Neuron (in vitro differentiated cells): ENCODE data around the gene NPAS3.

ENCODE experiments used
- H2AFZ ChIP-seq: one replicate; pipeline ENCODE4 v1.6.1; 2013; ENCODE audit warnings: low read depth, mild to moderate bottlenecking, inconsistent platforms, low read length, moderate library complexity
- H3K27me3 ChIP-seq: one replicate; pipeline ENCODE4 v1.6.1; 2013; ENCODE audit warnings: low read length; ENCODE audit not compliant: insufficient read depth
- H3K36me3 ChIP-seq: one replicate; pipeline ENCODE4 v1.6.1; 2013; ENCODE audit warnings: low read length; ENCODE audit not compliant: insufficient read depth
- H3K4me1 ChIP-seq: one replicate; pipeline ENCODE4 v1.6.1; 2013; ENCODE audit warnings: low read length; ENCODE audit not compliant: insufficient read depth
- H3K4me3 ChIP-seq: 2 replicates; pipeline ENCODE4 v1.5.1; 2013; ENCODE audit warnings: mild to moderate bottlenecking, low read length, moderate library complexity
- H3K9me3 ChIP-seq: one replicate; pipeline ENCODE4 v1.6.1; 2013; ENCODE audit warnings: low read length

Gene NPAS3

GRCh38 chr14:33545696-33546095 is 607.0 kb downstream of the NPAS3 start:
- H3K9me3 ChIP-seq, result no peaks in the 10 kb centered on the region
- H2AFZ ChIP-seq, result no peak overlapping the region
- H3K4me1 ChIP-seq, result peaks cover 19% of the 10 kb centered on the region

DNA sequence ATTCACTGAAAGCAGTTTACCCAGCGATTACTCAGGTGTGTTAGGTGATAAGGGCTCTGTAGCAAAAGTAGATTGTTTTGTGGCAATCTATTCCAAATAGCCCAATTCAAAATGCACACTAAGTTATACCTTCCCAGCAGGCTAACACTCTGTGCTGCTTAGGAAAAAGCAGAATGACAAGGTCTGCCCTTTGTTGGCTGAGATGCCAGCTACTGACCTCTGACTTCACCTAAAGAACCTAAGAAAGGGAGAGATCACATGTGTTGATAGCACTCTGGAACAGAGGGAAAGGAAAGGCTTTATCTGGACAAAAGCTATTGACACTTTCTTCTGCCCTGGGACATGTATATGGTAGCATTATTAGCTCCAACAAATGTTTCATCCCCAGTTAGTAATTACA is 609.9 kb downstream of the NPAS3 start:
- Histone ChIP-seq H3K4me1 (peaks cover 14% of the 10 kb centered on the region), H3K36me3 (peaks cover 7% of the 10 kb centered on the region), H3K27me3 (no peaks in the 10 kb centered on the region), H3K9me3 (no peaks in the 10 kb centered on the region), H2AFZ (no peak overlapping the region), H3K4me3 (no peak overlapping the region)

More at GRCh38 chr14:33545696-33546095, 607.0 kb downstream of the NPAS3 start:
- Histone ChIP-seq H3K36me3 (peaks cover 3% of the 10 kb centered on the region), H3K27me3 (no peaks in the 10 kb centered on the region), H3K4me3 (no peak overlapping the region)

DNA sequence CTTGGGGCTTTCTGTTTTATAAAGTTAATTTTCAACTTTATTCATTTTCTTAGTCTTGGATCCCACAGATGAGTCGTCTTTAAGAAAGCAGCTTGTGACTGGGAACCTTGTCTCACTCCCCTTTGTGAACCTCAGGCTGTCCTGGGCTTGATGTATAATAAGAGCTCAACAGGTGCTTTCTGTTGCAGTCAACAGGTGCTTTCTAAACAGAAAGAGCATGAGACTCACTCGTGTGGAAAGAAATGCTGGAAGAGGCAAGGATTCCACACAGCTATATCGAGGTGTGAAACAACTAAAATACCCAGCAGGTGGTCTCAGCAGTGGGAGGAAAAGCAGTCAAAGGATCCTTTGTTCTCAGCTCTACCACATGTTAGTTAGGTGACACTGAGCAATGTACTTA is 613.3 kb downstream of the NPAS3 start:
- Histone ChIP-seq H3K4me1 (peaks cover 14% of the 10 kb centered on the region), H2AFZ (no peak overlapping the region), H3K9me3 (no peaks in the 10 kb centered on the region), H3K27me3 (no peaks in the 10 kb centered on the region), H3K36me3 (peaks cover 3% of the 10 kb centered on the region), H3K4me3 (no peak overlapping the region)

GRCh38 chr14:33553706-33554278 is 615.1 kb downstream of the NPAS3 start:
- no peaks in the 10 kb centered on the region for H3K27me3 ChIP-seq
- peaks cover 6% of the 10 kb centered on the region for H3K4me1 ChIP-seq
- no peak overlapping the region for H3K4me3 ChIP-seq
- H2AFZ ChIP-seq, result no peak overlapping the region
- H3K36me3 ChIP-seq, result peaks cover 3% of the 10 kb centered on the region
- H3K9me3 ChIP-seq, result no peaks in the 10 kb centered on the region

- Histone ChIP-seq H3K27me3 (no peaks in the 10 kb centered on the region), H3K4me1 (no peaks in the 10 kb centered on the region), H3K9me3 (no peaks in the 10 kb centered on the region), H3K4me3 (no peak overlapping the region), H3K36me3 (peaks cover 3% of the 10 kb centered on the region), H2AFZ (no peak overlapping the region)
Observed at GRCh38 chr14:33554988-33555387, 616.3 kb downstream of the NPAS3 start.

GRCh38 chr14:33555710-33556350 is 617.2 kb downstream of the NPAS3 start:
- Histone ChIP-seq H3K4me3 (no peak overlapping the region), H3K4me1 (no peaks in the 10 kb centered on the region), H3K36me3 (peaks cover 6% of the 10 kb centered on the region), H2AFZ (no peak overlapping the region), H3K9me3 (no peaks in the 10 kb centered on the region), H3K27me3 (no peaks in the 10 kb centered on the region)

GRCh38 chr14:33556382-33557121 is 617.9 kb downstream of the NPAS3 start:
- Histone ChIP-seq H3K27me3 (no peaks in the 10 kb centered on the region), H3K4me1 (no peaks in the 10 kb centered on the region), H3K36me3 (peaks cover 9% of the 10 kb centered on the region)

DNA sequence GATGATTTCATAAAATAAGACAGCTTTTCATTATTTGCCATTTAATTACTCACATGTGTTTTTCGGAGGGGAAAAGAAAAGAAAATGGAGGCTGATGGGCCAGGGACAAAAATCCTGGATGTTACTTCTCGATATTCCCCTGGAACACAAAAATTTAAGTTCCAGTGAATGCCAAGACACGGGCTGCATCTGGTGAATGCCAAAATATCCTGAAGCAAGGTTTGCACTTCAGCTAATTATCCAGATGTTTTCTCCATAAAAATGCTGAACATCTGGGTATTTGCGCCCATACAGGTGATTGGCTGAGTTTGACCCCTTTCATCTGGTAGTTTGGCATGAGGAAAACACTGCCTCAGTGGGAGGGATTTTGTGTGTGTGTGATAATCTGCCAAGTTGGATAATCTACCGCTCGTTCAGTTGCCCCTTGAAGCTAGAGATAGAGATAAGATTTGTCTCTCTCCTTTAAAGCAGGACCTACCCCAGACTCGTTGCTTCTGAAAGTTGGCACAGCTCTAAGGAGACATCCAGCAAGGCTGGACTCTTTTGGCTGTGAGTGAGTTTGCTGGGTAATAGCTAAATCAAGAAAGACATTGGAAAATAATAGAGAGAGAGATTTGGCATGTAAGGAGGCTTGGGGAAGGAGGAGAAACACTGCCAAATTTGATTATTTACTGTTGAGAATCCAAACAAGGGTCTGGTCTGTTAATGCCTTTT is 622.2 kb downstream of the NPAS3 start:
- Histone ChIP-seq H3K27me3 (no peaks in the 10 kb centered on the region), H3K36me3 (peaks cover 9% of the 10 kb centered on the region)

More at GRCh38 chr14:33556382-33557121, 617.9 kb downstream of the NPAS3 start:
- Histone ChIP-seq H2AFZ (no peak overlapping the region), H3K9me3 (no peaks in the 10 kb centered on the region), H3K4me3 (no peak overlapping the region)

GRCh38 chr14:33561488-33562175 is 623.0 kb downstream of the NPAS3 start:
- Histone ChIP-seq H2AFZ (no peak overlapping the region), H3K27me3 (no peaks in the 10 kb centered on the region), H3K4me3 (no peak overlapping the region), H3K36me3 (peaks cover 9% of the 10 kb centered on the region), H3K9me3 (no peaks in the 10 kb centered on the region), H3K4me1 (peaks cover 27% of the 10 kb centered on the region)

More for the DNA sequence above, 622.2 kb downstream of the NPAS3 start:
- Histone ChIP-seq H3K4me1 (peaks cover 19% of the 10 kb centered on the region), H3K4me3 (no peak overlapping the region), H3K9me3 (no peaks in the 10 kb centered on the region), H2AFZ (no peak overlapping the region)

DNA sequence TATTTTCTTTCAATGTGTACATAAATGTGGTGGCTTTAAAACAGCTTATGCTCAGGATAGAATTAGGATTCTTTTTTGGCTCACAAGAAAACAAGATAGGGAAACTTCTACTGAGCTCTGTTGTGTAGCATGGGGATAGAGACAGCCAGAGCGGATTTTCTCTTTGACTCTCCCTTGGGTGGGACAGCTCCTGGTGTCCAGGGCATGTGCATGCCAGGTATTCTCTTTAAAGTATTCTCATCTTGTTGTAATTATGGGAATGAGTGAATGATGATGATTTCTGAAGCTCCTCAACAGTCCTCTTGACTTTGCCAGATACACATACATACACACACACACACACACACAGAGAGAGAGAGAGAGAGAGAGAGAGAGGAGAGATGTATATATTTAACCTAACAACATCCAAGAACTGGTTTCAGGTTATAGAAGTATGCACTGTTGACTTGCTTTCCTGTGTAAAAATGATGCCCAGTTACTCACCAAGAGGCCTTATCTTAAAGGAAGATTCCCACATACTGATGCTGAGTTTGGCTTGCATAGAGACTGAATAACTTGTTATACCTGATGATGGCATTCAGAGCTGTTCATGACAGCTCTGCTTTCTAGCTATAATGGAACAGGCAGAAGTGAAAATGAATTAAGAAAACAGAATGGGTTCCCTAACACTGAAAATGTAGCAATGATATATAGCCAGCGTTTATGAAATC is 624.7 kb downstream of the NPAS3 start:
- peaks cover 44% of the 10 kb centered on the region for H3K4me1 ChIP-seq
- H3K4me3 ChIP-seq, result no peak overlapping the region
- no peaks in the 10 kb centered on the region for H3K9me3 ChIP-seq
- no peak overlapping the region for H2AFZ ChIP-seq
- no peaks in the 10 kb centered on the region for H3K27me3 ChIP-seq
- peaks cover 9% of the 10 kb centered on the region for H3K36me3 ChIP-seq

- no peak overlapping the region for H3K4me3 ChIP-seq
Observed at GRCh38 chr14:33563901-33564197, 625.2 kb downstream of the NPAS3 start.

More at GRCh38 chr14:33563901-33564197, 625.2 kb downstream of the NPAS3 start:
- Histone ChIP-seq H3K36me3 (peaks cover 9% of the 10 kb centered on the region), H3K4me1 (peaks cover 48% of the 10 kb centered on the region), H2AFZ (no peak overlapping the region), H3K9me3 (no peaks in the 10 kb centered on the region), H3K27me3 (no peaks in the 10 kb centered on the region)
